ENCODE results near the gene FCGR3B.
"Not testable (repeated sequence)": the region's sequence is repeated elsewhere in the genome, so short reads cannot be mapped to it uniquely, and the experiment has no call there.

DNA sequence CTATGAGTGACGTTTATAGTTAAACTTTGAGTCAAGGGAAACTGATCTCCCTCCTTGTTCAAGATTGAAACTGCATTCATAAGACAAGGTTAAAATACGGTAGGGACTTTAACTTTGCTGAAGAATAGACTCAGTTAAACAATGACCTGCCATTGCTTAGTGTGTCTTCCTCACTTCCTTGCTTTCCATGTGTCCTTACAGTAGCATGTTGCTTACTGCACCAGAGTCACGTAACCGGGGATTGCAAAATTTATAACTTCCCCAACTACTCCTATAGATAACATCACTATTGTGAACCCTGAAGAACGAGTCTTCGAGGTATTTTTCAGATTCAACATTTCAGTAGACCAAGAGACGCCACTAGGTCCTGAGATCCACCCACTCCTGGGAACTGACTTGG, 22.6 kb upstream of the FCGR3B start:
- TF ChIP-seq, protein P1, sequence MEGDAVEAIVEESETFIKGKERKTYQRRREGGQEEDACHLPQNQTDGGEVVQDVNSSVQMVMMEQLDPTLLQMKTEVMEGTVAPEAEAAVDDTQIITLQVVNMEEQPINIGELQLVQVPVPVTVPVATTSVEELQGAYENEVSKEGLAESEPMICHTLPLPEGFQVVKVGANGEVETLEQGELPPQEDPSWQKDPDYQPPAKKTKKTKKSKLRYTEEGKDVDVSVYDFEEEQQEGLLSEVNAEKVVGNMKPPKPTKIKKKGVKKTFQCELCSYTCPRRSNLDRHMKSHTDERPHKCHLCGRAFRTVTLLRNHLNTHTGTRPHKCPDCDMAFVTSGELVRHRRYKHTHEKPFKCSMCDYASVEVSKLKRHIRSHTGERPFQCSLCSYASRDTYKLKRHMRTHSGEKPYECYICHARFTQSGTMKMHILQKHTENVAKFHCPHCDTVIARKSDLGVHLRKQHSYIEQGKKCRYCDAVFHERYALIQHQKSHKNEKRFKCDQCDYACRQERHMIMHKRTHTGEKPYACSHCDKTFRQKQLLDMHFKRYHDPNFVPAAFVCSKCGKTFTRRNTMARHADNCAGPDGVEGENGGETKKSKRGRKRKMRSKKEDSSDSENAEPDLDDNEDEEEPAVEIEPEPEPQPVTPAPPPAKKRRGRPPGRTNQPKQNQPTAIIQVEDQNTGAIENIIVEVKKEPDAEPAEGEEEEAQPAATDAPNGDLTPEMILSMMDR (IDR thresholded peaks at IDR 0.05) = not testable (repeated sequence)
- not testable (repeated sequence) for TF ChIP-seq POLR2A (IDR thresholded peaks at IDR 0.05)

All from lower leg skin (tissue), 3 donors.